K562 (cell line): ENCODE results near the gene ARHGEF17. TPM values are rescaled to one million over a fixed set of nuclear protein-coding genes. Genes with fewer than 3 reads are reported as not detected.

Experiments used
- CEBPG ChIP-seq, 3 experiments: fragments of 200-800 bp in 1 of 3; sonication (Bioruptor generic) in 1 of 3; sonication (generic) in 1 of 3; formaldehyde crosslinking in 1 of 3; IDR thresholded peaks in 2 of 3; conservative IDR thresholded peaks in 1 of 3; 2 replicates each; pipeline versions ENCODE4 v1.6.1 to v1.8.0; 2016 to 2022; ENCODE audit warnings: missing compliant biosample characterization in 2 of 3, missing genetic modification characterization in 2 of 3, mild to moderate bottlenecking in 1 of 3, missing genetic modification reagents in 1 of 3
- HOMEZ ChIP-seq: fragments of 250-450 bp; sonication (Bioruptor Pico); IDR thresholded peaks from 2 replicates; pipeline ENCODE4 v1.4.0; 2020; ENCODE audit warnings: mild to moderate bottlenecking, moderate library complexity
- TOE1 ChIP-seq, 2 experiments: fragments of 450-650 bp in 1 of 2; sonication (generic) in 1 of 2; formaldehyde crosslinking in 1 of 2; IDR thresholded peaks; 2 replicates each; pipeline versions ENCODE4 v1.7.1 to v1.8.0; 2016 to 2022; ENCODE audit warnings: borderline replicate concordance in 2 of 2, mild to moderate bottlenecking in 2 of 2, antibody characterized with exemption in 1 of 2, inconsistent platforms in 1 of 2, low read depth in 1 of 2, missing genetic modification reagents in 1 of 2, moderate library complexity in 1 of 2
- ZBTB40 ChIP-seq, 2 experiments: fragments of 450-650 bp in 1 of 2; sonication (generic) in 1 of 2; formaldehyde crosslinking in 1 of 2; IDR thresholded peaks; 2 replicates each; pipeline versions ENCODE4 v1.7.1 to v1.9.0; 2016 to 2022; ENCODE audit warnings: inconsistent platforms in 1 of 2, mild to moderate bottlenecking in 1 of 2, missing genetic modification reagents in 1 of 2
- ZNF354B ChIP-seq: fragments of 250-450 bp; sonication (Bioruptor Pico); IDR thresholded peaks from 2 replicates; pipeline ENCODE4 v1.4.0; 2020
- polyA plus RNA-seq, 8 experiments: library from polyadenylated mRNA; depleted of rRNA in 4 of 8; stranded (reverse) in 5 of 8; unstranded in 3 of 8; fragments of >200 nt; fragmentation: Nextera tagmentation in 2 of 8; fragmentation: Illumina TruSeq in 1 of 8; extraction: Ambion mirVana in 2 of 8; extraction: Trizol in 1 of 8; gene quantifications; 2 replicates each; pipeline versions ENCODE4 v1.2.1 to v1.2.3, GENCODE V29; 2011 to 2014; ENCODE audit warnings: inconsistent platforms in 1 of 8, missing spikeins in 1 of 8
- total RNA-seq, 7 experiments: library from RNA; depleted of rRNA in 6 of 7; stranded (reverse); fragments of >200 nt in 6 of 7; fragmentation: Illumina TruSeq in 2 of 7; extraction: Trizol in 2 of 7; gene quantifications; 2 replicates each; pipeline versions ENCODE4 v1.2.1 to v1.2.3, GENCODE V29; 2011 to 2021; ENCODE audit warnings: low replicate concordance in 1 of 7
- TF ChIP-seq, protein P1 (sequence below): sonication (generic); formaldehyde crosslinking; IDR thresholded peaks from 2 replicates; pipeline ENCODE4 v1.8.1; 2022; ENCODE audit warnings: missing genetic modification reagents
- TF ChIP-seq, protein P2 (sequence below), 3 experiments: fragments of 200-800 bp in 1 of 3; fragments of 250-450 bp in 1 of 3; fragments of 450-650 bp in 1 of 3; sonication (Bioruptor Pico) in 1 of 3; sonication (Bioruptor generic) in 1 of 3; formaldehyde crosslinking in 1 of 3; IDR thresholded peaks; 2 replicates each; pipeline versions ENCODE4 v1.6.1 to v1.8.0; 2016 to 2022; ENCODE audit warnings: mild to moderate bottlenecking in 2 of 3, missing genetic modification characterization in 2 of 3, missing compliant biosample characterization in 1 of 3, moderate library complexity in 1 of 3

The ARHGEF17 gene
- total and polyA plus RNA-seq, 9 of the 15 experiments (the other 6 are each of a cell fraction or from before 2014, with no cell fraction given): 0.04 to 0.68 (median 0.10) TPM; not detected in 2

DNA sequence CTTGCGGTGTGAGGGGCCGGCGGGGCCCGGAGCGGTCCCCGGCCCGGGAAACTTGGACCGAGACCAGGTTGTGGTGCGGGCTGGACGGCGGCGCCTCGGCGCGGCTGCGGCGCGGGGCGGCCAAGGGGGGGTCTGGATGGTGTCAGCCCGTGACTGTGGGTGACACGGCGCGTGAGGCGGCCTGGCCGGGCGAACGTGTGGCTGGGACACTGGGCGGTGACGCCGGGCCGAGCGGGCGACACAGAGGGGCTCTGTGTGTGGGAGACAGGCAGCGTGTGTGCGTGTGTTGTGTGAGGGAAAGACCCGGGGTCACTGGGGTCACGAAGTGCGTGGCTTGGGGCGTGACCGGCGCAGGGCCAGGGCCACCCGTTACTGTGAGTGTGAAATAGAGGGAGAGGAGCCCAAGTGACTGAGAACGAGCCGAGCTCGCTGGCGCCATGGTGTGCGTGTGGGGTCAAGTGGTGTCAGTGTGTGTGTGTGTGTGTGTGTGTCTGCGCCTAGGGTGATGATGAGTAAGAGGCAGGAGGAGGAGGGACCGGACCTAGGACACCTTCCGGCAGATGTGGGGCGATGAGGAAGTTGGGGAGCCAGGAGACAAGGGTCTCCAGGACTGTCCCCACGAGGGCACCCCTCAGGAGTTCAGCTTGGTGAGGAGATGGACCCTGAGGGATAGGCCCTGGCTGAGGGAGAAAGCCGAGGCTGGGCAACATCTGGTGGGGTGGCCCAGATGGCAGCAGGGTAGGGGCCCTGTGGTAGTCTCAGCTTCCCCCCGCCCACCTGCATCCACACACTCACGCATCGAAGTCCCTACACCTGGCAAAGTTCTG, 68.9 kb downstream of the ARHGEF17 start (continued):
- TF ChIP-seq ZBTB40 (IDR thresholded peaks at IDR 0.05): peak; percentile 80
- TF ChIP-seq ZBTB40 (CRISPR knock-in tag; IDR thresholded peaks at IDR 0.05): no peak
- TF ChIP-seq, protein P1, sequence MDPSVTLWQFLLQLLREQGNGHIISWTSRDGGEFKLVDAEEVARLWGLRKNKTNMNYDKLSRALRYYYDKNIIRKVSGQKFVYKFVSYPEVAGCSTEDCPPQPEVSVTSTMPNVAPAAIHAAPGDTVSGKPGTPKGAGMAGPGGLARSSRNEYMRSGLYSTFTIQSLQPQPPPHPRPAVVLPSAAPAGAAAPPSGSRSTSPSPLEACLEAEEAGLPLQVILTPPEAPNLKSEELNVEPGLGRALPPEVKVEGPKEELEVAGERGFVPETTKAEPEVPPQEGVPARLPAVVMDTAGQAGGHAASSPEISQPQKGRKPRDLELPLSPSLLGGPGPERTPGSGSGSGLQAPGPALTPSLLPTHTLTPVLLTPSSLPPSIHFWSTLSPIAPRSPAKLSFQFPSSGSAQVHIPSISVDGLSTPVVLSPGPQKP (CRISPR knock-in tag): no peak
- 0 out of 2 replicates have a peak, but pooled peaks have one; percentile 13 for TF ChIP-seq CEBPG (CRISPR knock-in tag; IDR thresholded peaks at IDR 0.05)
- no peak for TF ChIP-seq CEBPG (tag; conservative IDR thresholded peaks at IDR 0.05 in 1 of 2, IDR thresholded peaks at IDR 0.05 in 1 of 2)
- no peak for TF ChIP-seq ZNF354B
- peak; percentile 78 for TF ChIP-seq TOE1 (IDR thresholded peaks at IDR 0.05; ENCODE audit: borderline replicate concordance)
- TF ChIP-seq TOE1 (CRISPR knock-in tag; IDR thresholded peaks at IDR 0.05; ENCODE audit: borderline replicate concordance, low read depth): no peak
- TF ChIP-seq, protein P2, sequence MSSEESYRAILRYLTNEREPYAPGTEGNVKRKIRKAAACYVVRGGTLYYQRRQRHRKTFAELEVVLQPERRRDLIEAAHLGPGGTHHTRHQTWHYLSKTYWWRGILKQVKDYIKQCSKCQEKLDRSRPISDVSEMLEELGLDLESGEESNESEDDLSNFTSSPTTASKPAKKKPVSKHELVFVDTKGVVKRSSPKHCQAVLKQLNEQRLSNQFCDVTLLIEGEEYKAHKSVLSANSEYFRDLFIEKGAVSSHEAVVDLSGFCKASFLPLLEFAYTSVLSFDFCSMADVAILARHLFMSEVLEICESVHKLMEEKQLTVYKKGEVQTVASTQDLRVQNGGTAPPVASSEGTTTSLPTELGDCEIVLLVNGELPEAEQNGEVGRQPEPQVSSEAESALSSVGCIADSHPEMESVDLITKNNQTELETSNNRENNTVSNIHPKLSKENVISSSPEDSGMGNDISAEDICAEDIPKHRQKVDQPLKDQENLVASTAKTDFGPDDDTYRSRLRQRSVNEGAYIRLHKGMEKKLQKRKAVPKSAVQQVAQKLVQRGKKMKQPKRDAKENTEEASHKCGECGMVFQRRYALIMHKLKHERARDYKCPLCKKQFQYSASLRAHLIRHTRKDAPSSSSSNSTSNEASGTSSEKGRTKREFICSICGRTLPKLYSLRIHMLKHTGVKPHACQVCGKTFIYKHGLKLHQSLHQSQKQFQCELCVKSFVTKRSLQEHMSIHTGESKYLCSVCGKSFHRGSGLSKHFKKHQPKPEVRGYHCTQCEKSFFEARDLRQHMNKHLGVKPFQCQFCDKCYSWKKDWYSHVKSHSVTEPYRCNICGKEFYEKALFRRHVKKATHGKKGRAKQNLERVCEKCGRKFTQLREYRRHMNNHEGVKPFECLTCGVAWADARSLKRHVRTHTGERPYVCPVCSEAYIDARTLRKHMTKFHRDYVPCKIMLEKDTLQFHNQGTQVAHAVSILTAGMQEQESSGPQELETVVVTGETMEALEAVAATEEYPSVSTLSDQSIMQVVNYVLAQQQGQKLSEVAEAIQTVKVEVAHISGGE (CRISPR knock-in tag; IDR thresholded peaks at IDR 0.05): peak in 1 of 3 experiments; percentile 76; a peak in 2 of 6 replicates
- no peak for TF ChIP-seq HOMEZ (CRISPR knock-in tag)
